H9 (cell line): ENCODE results near the gene LMNTD1. TPM values are rescaled to one million over a fixed set of nuclear protein-coding genes. Genes with fewer than 3 reads are reported as not detected.

ENCODE experiments used
- DNase-seq: peaks from one replicate; pipeline ENCODE4 v3.0.0-alpha.2; 2017
- H2AFZ ChIP-seq: one replicate; pipeline ENCODE4 v1.6.1; 2013; ENCODE audit warnings: mild to moderate bottlenecking, low read length, control low read depth, moderate library complexity
- H2AK5ac ChIP-seq: 2 replicates; pipeline ENCODE4 v1.6.1; 2013; ENCODE audit warnings: low read length, control low read depth, mixed read lengths; ENCODE audit not compliant: insufficient read length
- H2BK120ac ChIP-seq: one replicate; pipeline ENCODE4 v1.6.1; 2013; ENCODE audit warnings: low read depth, mild to moderate bottlenecking, low read length, control low read depth, inconsistent platforms; ENCODE audit not compliant: poor library complexity, severe bottlenecking
- H2BK12ac ChIP-seq: 2 replicates; pipeline ENCODE4 v1.6.1; 2013; ENCODE audit warnings: low read length, control low read depth, mixed read lengths, low read depth; ENCODE audit not compliant: insufficient read length
- H2BK15ac ChIP-seq: 2 replicates; pipeline ENCODE4 v1.6.1; 2013; ENCODE audit warnings: low read depth, low read length, control low read depth
- H2BK20ac ChIP-seq: one replicate; pipeline ENCODE4 v1.6.1; 2013; ENCODE audit warnings: low read depth, mild to moderate bottlenecking, low read length, control low read depth, inconsistent platforms; ENCODE audit not compliant: poor library complexity, severe bottlenecking
- H2BK5ac ChIP-seq: 2 replicates; pipeline ENCODE4 v1.6.1; 2013; ENCODE audit warnings: low read length, control low read depth, mixed read lengths; ENCODE audit not compliant: insufficient read length
- H3K14ac ChIP-seq: 2 replicates; pipeline ENCODE4 v1.6.1; 2013; ENCODE audit warnings: low read length, control low read depth; ENCODE audit not compliant: insufficient read depth
- H3K18ac ChIP-seq: 2 replicates; pipeline ENCODE4 v1.6.1; 2013; ENCODE audit warnings: low read depth, mild to moderate bottlenecking, mixed read lengths, low read length, control low read depth; ENCODE audit not compliant: insufficient read length
- H3K23ac ChIP-seq: 2 replicates; pipeline ENCODE4 v1.6.1; 2013; ENCODE audit warnings: low read length, control low read depth, mixed read lengths, low read depth; ENCODE audit not compliant: insufficient read length
- H3K23me2 ChIP-seq: 2 replicates; pipeline ENCODE4 v1.6.1; 2013; ENCODE audit warnings: low read depth, mild to moderate bottlenecking, mixed read lengths, low read length, control low read depth; ENCODE audit not compliant: insufficient read length, poor library complexity, severe bottlenecking
- H3K27ac ChIP-seq: 2 replicates; pipeline ENCODE4 v1.5.1; 2013; ENCODE audit warnings: low read length, control low read depth, mixed read lengths, low read depth; ENCODE audit not compliant: insufficient read length
- H3K27me3 ChIP-seq: 2 replicates; pipeline ENCODE4 v1.6.1; 2013; ENCODE audit warnings: low read length, control low read depth, inconsistent platforms; ENCODE audit not compliant: insufficient read depth
- H3K4ac ChIP-seq: 2 replicates; pipeline ENCODE4 v1.6.1; 2013; ENCODE audit warnings: low read depth, mild to moderate bottlenecking, control low read depth, inconsistent platforms, low read length, moderate library complexity
- H3K4me1 ChIP-seq: 2 replicates; pipeline ENCODE4 v1.6.1; 2013; ENCODE audit warnings: low read length, control low read depth, inconsistent platforms; ENCODE audit not compliant: insufficient read depth
- H3K4me2 ChIP-seq: 2 replicates; pipeline ENCODE4 v1.6.1; 2013; ENCODE audit warnings: low read length, control low read depth, mixed read lengths; ENCODE audit not compliant: insufficient read length, insufficient read depth
- H3K56ac ChIP-seq: 2 replicates; pipeline ENCODE4 v1.6.1; 2013; ENCODE audit warnings: low read depth, mild to moderate bottlenecking, mixed read lengths, low read length, control low read depth; ENCODE audit not compliant: insufficient read length
- H3K79me1 ChIP-seq: 2 replicates; pipeline ENCODE4 v1.6.1; 2013; ENCODE audit warnings: low read depth, mild to moderate bottlenecking, moderate library complexity, low read length, control low read depth, inconsistent platforms; ENCODE audit not compliant: insufficient read depth, poor library complexity, severe bottlenecking
- H3K79me2 ChIP-seq: 2 replicates; pipeline ENCODE4 v1.6.1; 2013; ENCODE audit warnings: low read length, control low read depth, inconsistent platforms; ENCODE audit not compliant: insufficient read depth
- H3K9ac ChIP-seq: 2 replicates; pipeline ENCODE4 v1.6.1; 2013; ENCODE audit warnings: low read length, control low read depth, mixed read lengths; ENCODE audit not compliant: insufficient read length; ENCODE audit errors: extremely low read depth
- H3K9me3 ChIP-seq: one replicate; pipeline ENCODE4 v1.6.1; 2013; ENCODE audit warnings: low read depth, low read length, inconsistent platforms; ENCODE audit not compliant: control insufficient read depth
- H3T11ph ChIP-seq: one replicate; pipeline ENCODE4 v1.6.1; 2013; ENCODE audit warnings: mild to moderate bottlenecking, low read length, control low read depth, inconsistent platforms
- H4K20me1 ChIP-seq: one replicate; pipeline ENCODE4 v1.6.1; 2013; ENCODE audit not compliant: control insufficient read depth, insufficient read length, insufficient read depth
- H4K5ac ChIP-seq: 2 replicates; pipeline ENCODE4 v1.6.1; 2013; ENCODE audit warnings: low read depth, mild to moderate bottlenecking, mixed read lengths, low read length, control low read depth; ENCODE audit not compliant: insufficient read length
- H4K8ac ChIP-seq: replicated peaks from 2 replicates; pipeline ENCODE4 v1.6.1; 2013; ENCODE audit warnings: low read length, control low read depth, mixed read lengths, low read depth; ENCODE audit not compliant: insufficient read length
- H4K91ac ChIP-seq: 2 replicates; pipeline ENCODE4 v1.6.1; 2013; ENCODE audit warnings: low read depth, mild to moderate bottlenecking, moderate library complexity, mixed read lengths, low read length, control low read depth; ENCODE audit not compliant: insufficient read length
- H3K27ac Mint-ChIP-seq, 3 experiments: 2 replicates in 2 of 3; 3 replicates in 1 of 3; pipeline ENCODE4 v1.8.0; 2020 to 2021; ENCODE audit warnings: mixed read lengths in 3 of 3, mild to moderate bottlenecking in 1 of 3, moderate library complexity in 1 of 3
- H3K27me3 Mint-ChIP-seq: 2 replicates; pipeline ENCODE4 v1.8.0; 2021; ENCODE audit warnings: low read depth, mild to moderate bottlenecking, moderate library complexity, mixed read lengths
- H3K36me3 Mint-ChIP-seq, 3 experiments: 2 replicates in 2 of 3; 3 replicates in 1 of 3; pipeline ENCODE4 v1.8.0; 2020 to 2021; ENCODE audit warnings: low read depth in 3 of 3, mixed read lengths in 3 of 3; ENCODE audit not compliant: insufficient read depth in 1 of 3
- H3K4me1 Mint-ChIP-seq, 2 experiments: 2 replicates each; pipeline ENCODE4 v1.8.0; 2020; ENCODE audit warnings: mixed read lengths in 2 of 2
- H3K4me3 Mint-ChIP-seq, 2 experiments: 2 replicates in 1 of 2; 3 replicates in 1 of 2; pipeline ENCODE4 v1.8.0; 2020 to 2021; ENCODE audit warnings: mild to moderate bottlenecking in 2 of 2, mixed read lengths in 2 of 2, moderate library complexity in 1 of 2
- H3K9me3 Mint-ChIP-seq, 2 experiments: 2 replicates in 1 of 2; 3 replicates in 1 of 2; pipeline ENCODE4 v1.8.0; 2020; ENCODE audit warnings: mild to moderate bottlenecking in 2 of 2, mixed read lengths in 2 of 2, moderate library complexity in 1 of 2
- CTCF ChIP-seq: fragments of 200-600 bp; sonication (generic); conservative IDR thresholded peaks from 3 replicates; pipeline ENCODE4 v1.8.0; 2021; ENCODE audit warnings: antibody characterized with exemption, mild to moderate bottlenecking
- WGBS: extraction: QIAGEN DNeasy Blood & Tissue Kit; methylation state at CpG from one replicate; pipeline ENCODE4 v1.1.7; 2013; ENCODE audit warnings: missing lambda C conversion rate, low lambda C conversion rate, mixed read lengths; ENCODE audit not compliant: insufficient read length; ENCODE audit errors: extremely low coverage; 5-methylcytosine and 5-hydroxymethylcytosine counted together
- total RNA-seq: library from RNA; stranded (reverse); gene quantifications from 2 replicates; pipeline ENCODE4 v1.2.1, GENCODE V29; 2021

LMNTD1 gene
- total RNA-seq, 1 experiment from 2014 or later = not detected

- DNase-seq = no peak
- Histone ChIP-seq H3K9ac (no peak overlapping the region), H2BK5ac (no peak overlapping the region), H3K4ac (no peak overlapping the region), H2BK20ac (no peak overlapping the region), H3K9me3 (no peaks in the 10 kb centered on the region), H3K27me3 (no peaks in the 10 kb centered on the region), H3K4me2 (no peak overlapping the region), H3K4me1 (no peaks in the 10 kb centered on the region), H3K23me2 (no peaks in the 10 kb centered on the region), H4K91ac (no peak overlapping the region), H3K18ac (no peak overlapping the region), H3K79me1 (no peaks in the 10 kb centered on the region), H3T11ph (no peak overlapping the region), H2AK5ac (no peak overlapping the region), H2AFZ (no peak overlapping the region), H3K14ac (no peak overlapping the region), H3K56ac (no peak overlapping the region), H2BK120ac (no peak overlapping the region), H4K5ac (no peak overlapping the region), H3K79me2 (no peaks in the 10 kb centered on the region), H2BK15ac (no peak overlapping the region), H4K8ac (no peak overlapping the region), H2BK12ac (no peak overlapping the region), H3K27ac (no peak overlapping the region), H3K23ac (no peak overlapping the region), H4K20me1 (no peaks in the 10 kb centered on the region)
- H3K9me3 Mint-ChIP-seq = peaks cover 0 to 10% of the 10 kb centered on the region in 2 experiments; a peak in 2 of 5 replicates
- no peak overlapping the region for H3K27ac Mint-ChIP-seq
- no peaks in the 10 kb centered on the region for H3K4me1 Mint-ChIP-seq
- H3K4me3 Mint-ChIP-seq = no peak overlapping the region
- peaks cover 2% of the 10 kb centered on the region; the same call in 1 of the 2 replicates for H3K27me3 Mint-ChIP-seq
- H3K36me3 Mint-ChIP-seq = peaks cover 0 to 5% (median 2%) of the 10 kb centered on the region in 3 experiments; a peak in 2 of 7 replicates
- TF ChIP-seq CTCF = peak; percentile 84
- no CpG with 5 or more reads among the region's 2 CpGs for WGBS
Observed at GRCh38 chr12:25557830-25558436, 4.8 kb upstream of the LMNTD1 start.
